HEK293T (cell line): ENCODE data around the gene SPSB3.

Experiments
- CTCF ChIA-PET: fragments of 350-600 bp; formaldehyde crosslinking; extraction: SDS; loops from one replicate; lab custom pipeline; 2021; ENCODE audit warnings: antibody characterized with exemption, inconsistent platforms; lab: Yijun Ruan, JAX
- POLR2A ChIA-PET: fragments of 350-600 bp; formaldehyde crosslinking; extraction: SDS; loops from one replicate; lab custom pipeline; 2020; ENCODE audit warnings: antibody characterized with exemption, inconsistent platforms; lab: Yijun Ruan, JAX
- DNase-seq: peaks from one replicate; pipeline ENCODE4 v3.0.0; 2012; ENCODE audit warnings: mixed read lengths; ENCODE audit errors: extremely low spot score
- ARNT ChIP-seq: fragments of 450-650 bp; IDR thresholded peaks from 2 replicates; pipeline ENCODE4 v1.6.1; 2017; ENCODE audit warnings: mild to moderate bottlenecking
- BHLHE40 ChIP-seq: fragments of 450-650 bp; IDR thresholded peaks from 2 replicates; pipeline ENCODE4 v1.6.1; 2016; ENCODE audit warnings: mild to moderate bottlenecking, moderate library complexity, borderline replicate concordance
- CTBP1 ChIP-seq: fragments of 450-650 bp; IDR thresholded peaks from 2 replicates; pipeline ENCODE4 v1.6.1; 2016; ENCODE audit warnings: borderline replicate concordance
- ELF4 ChIP-seq: fragments of 450-650 bp; IDR thresholded peaks from 2 replicates; pipeline ENCODE4 v1.6.1; 2017; ENCODE audit warnings: antibody characterized with exemption
- FOXA1 ChIP-seq: fragments of 450-650 bp; IDR thresholded peaks from 2 replicates; pipeline ENCODE4 v1.6.1; 2016; ENCODE audit warnings: mild to moderate bottlenecking
- FOXK2 ChIP-seq: fragments of 450-650 bp; IDR thresholded peaks from 2 replicates; pipeline ENCODE4 v1.6.1; 2016; ENCODE audit warnings: mild to moderate bottlenecking
- FOXM1 ChIP-seq: fragments of 450-650 bp; IDR thresholded peaks from 2 replicates; pipeline ENCODE4 v1.6.1; 2017; ENCODE audit warnings: mild to moderate bottlenecking, borderline replicate concordance
- HDGF ChIP-seq: fragments of 450-650 bp; IDR thresholded peaks from 2 replicates; pipeline ENCODE4 v1.6.1; 2017; ENCODE audit warnings: antibody characterized with exemption, borderline replicate concordance
- L3MBTL2 ChIP-seq: fragments of 450-650 bp; conservative IDR thresholded peaks from 2 replicates; pipeline ENCODE4 v1.6.1; 2016; ENCODE audit warnings: mild to moderate bottlenecking
- LEF1 ChIP-seq: fragments of 450-650 bp; IDR thresholded peaks from 2 replicates; pipeline ENCODE4 v1.6.1; 2017; ENCODE audit warnings: mild to moderate bottlenecking, borderline replicate concordance
- NFRKB ChIP-seq: fragments of 450-650 bp; IDR thresholded peaks from 2 replicates; pipeline ENCODE4 v1.6.1; 2016; ENCODE audit warnings: mild to moderate bottlenecking, moderate library complexity
- PKNOX1 ChIP-seq: fragments of 450-650 bp; IDR thresholded peaks from 2 replicates; pipeline ENCODE4 v1.6.1; 2016
- SP1 ChIP-seq: fragments of 450-650 bp; IDR thresholded peaks from 2 replicates; pipeline ENCODE4 v1.6.1; 2017
- SUZ12 ChIP-seq: fragments of 450-650 bp; IDR thresholded peaks from 2 replicates; pipeline ENCODE4 v1.6.1; 2016; ENCODE audit warnings: mild to moderate bottlenecking
- TARDBP ChIP-seq: fragments of 450-650 bp; IDR thresholded peaks from 2 replicates; pipeline ENCODE4 v1.6.1; 2016
- ZNF384 ChIP-seq: fragments of 450-650 bp; IDR thresholded peaks from 2 replicates; pipeline ENCODE4 v1.6.1; 2016

SPSB3 gene

GRCh38 chr16:1794221-1794871 lies 12.0 kb upstream of the SPSB3 start:
- no peak for TF ChIP-seq ARNT
- TF ChIP-seq SUZ12 = no peak
- TF ChIP-seq ELF4 = no peak
- no peak for TF ChIP-seq FOXM1
- TF ChIP-seq BHLHE40 = no peak
- ChIA-PET POLR2A (interaction anchor here (1.1 kb wide), 1 partner anchor 9 kb away, joined by 3 read pairs; no protein-coding TSS in a partner anchor), CTCF (no interaction called here)
- DNase-seq = no peak

- ChIA-PET CTCF (no interaction called here), POLR2A (interaction anchor here (1.1 to 2.9 kb wide), 2 partner anchors 10 to 11 kb away, joined by 3 to 25 read pairs; partner anchors contain the start of genes NUBP2 and SPSB3)
- TF ChIP-seq NFRKB = no peak
- TF ChIP-seq ZNF384 = no peak
- no peak for TF ChIP-seq CTBP1
- TF ChIP-seq ARNT = no peak
- TF ChIP-seq SUZ12 = no peak
- TF ChIP-seq PKNOX1 = no peak
- TF ChIP-seq BHLHE40 = no peak
- no peak for TF ChIP-seq FOXA1
- no peak for TF ChIP-seq L3MBTL2
- TF ChIP-seq FOXM1 = no peak
- TF ChIP-seq SP1 = no peak
- no peak for TF ChIP-seq FOXK2
- TF ChIP-seq TARDBP = no peak
- TF ChIP-seq HDGF = no peak
- no peak for TF ChIP-seq ELF4
- TF ChIP-seq LEF1 = no peak
- no peak for DNase-seq
These were observed 11.3 kb upstream of the SPSB3 start, which contains the start of gene IGFALS for GRCh38 chr16:1793578-1794220. Gene IGFALS (minus strand): TSS chr16:1793705. CDS start chr16:1793652, 53 bp downstream.

- DNase-seq = no peak
- no peak for TF ChIP-seq NFRKB
- TF ChIP-seq HDGF = no peak
- TF ChIP-seq L3MBTL2 = no peak
- TF ChIP-seq LEF1 = no peak
- TF ChIP-seq ELF4 = no peak
- no peak for TF ChIP-seq ZNF384
- ChIA-PET CTCF (no interaction called here), POLR2A (interaction anchor here (0.8 to 2.9 kb wide), 3 partner anchors 10 to 13 kb away, joined by 3 to 25 read pairs (median 3); partner anchors contain the start of genes NUBP2 and SPSB3)
These were observed 10.6 kb upstream of the SPSB3 start for GRCh38 chr16:1792836-1793577.

GRCh38 chr16:1791943-1792812 lies 9.8 kb upstream of the SPSB3 start:
- ChIA-PET POLR2A (interaction anchor here (0.8 to 2.9 kb wide), 2 partner anchors 9 to 12 kb away, joined by 3 to 25 read pairs; partner anchors contain the start of genes NUBP2 and SPSB3), CTCF (no interaction called here)
- no peak for DNase-seq
- TF ChIP-seq ELF4 (no peak), LEF1 (no peak), NFRKB (no peak), BHLHE40 (no peak), ARNT (no peak), PKNOX1 (no peak), FOXM1 (no peak), SUZ12 (no peak), CTBP1 (no peak), SP1 (no peak), FOXK2 (no peak), ZNF384 (no peak), FOXA1 (no peak), HDGF (no peak), L3MBTL2 (no peak), TARDBP (no peak)

GRCh38 chr16:1791256-1791942 lies 9.0 kb upstream of the SPSB3 start:
- CTCF ChIA-PET = no interaction called here
- TF ChIP-seq TARDBP (no peak), SUZ12 (no peak), FOXM1 (no peak)
- POLR2A ChIA-PET = interaction anchor here (0.9 to 2.9 kb wide), 2 partner anchors 9 to 152 kb away, joined by 3 to 25 read pairs; partner anchors contain the start of genes MSRB1, NUBP2 and SPSB3
- no peak for DNase-seq
